Trophoblast cell (in vitro differentiated cells and primary cell): ENCODE measurements around the gene DUSP14.

ENCODE experiments used
- DNase-seq, 2 donors: peaks; one replicate each; pipeline ENCODE4 v3.0.0-alpha.2; 2016
- H2AFZ ChIP-seq: 2 replicates; pipeline ENCODE4 v1.6.1; 2013; ENCODE audit warnings: low read length, moderate library complexity, mild to moderate bottlenecking; ENCODE audit not compliant: insufficient read depth, poor library complexity
- H2AK5ac ChIP-seq: 2 replicates; pipeline ENCODE4 v1.6.1; 2013; ENCODE audit warnings: mild to moderate bottlenecking, low read length
- H2BK120ac ChIP-seq: 2 replicates; pipeline ENCODE4 v1.6.1; 2013; ENCODE audit warnings: low read length, mild to moderate bottlenecking, moderate library complexity; ENCODE audit not compliant: insufficient read depth, poor library complexity
- H2BK12ac ChIP-seq: 2 replicates; pipeline ENCODE4 v1.6.1; 2013; ENCODE audit warnings: mild to moderate bottlenecking, low read length, moderate library complexity
- H2BK5ac ChIP-seq: 2 replicates; pipeline ENCODE4 v1.6.1; 2013; ENCODE audit warnings: low read length, low read depth, moderate library complexity, mild to moderate bottlenecking; ENCODE audit not compliant: poor library complexity
- H3K14ac ChIP-seq: 2 replicates; pipeline ENCODE4 v1.6.1; 2013; ENCODE audit warnings: mild to moderate bottlenecking, low read length
- H3K18ac ChIP-seq: 2 replicates; pipeline ENCODE4 v1.6.1; 2013; ENCODE audit warnings: mild to moderate bottlenecking, low read length
- H3K23ac ChIP-seq: 2 replicates; pipeline ENCODE4 v1.6.1; 2013; ENCODE audit warnings: low read length
- H3K27ac ChIP-seq: 2 replicates; pipeline ENCODE4 v1.5.1; 2013; ENCODE audit warnings: low read depth, mild to moderate bottlenecking, inconsistent platforms, low read length, moderate library complexity
- H3K27me3 ChIP-seq: 2 replicates; pipeline ENCODE4 v1.6.1; 2013; ENCODE audit warnings: inconsistent platforms, mild to moderate bottlenecking, low read length, moderate library complexity; ENCODE audit not compliant: insufficient read depth
- H3K36me3 ChIP-seq, 2 experiments: 1 replicate in 1 of 2; 2 replicates in 1 of 2; pipeline ENCODE4 v1.6.1; 2013; ENCODE audit warnings: low read length in 2 of 2, mild to moderate bottlenecking in 2 of 2, moderate library complexity in 1 of 2; ENCODE audit not compliant: insufficient read depth in 2 of 2, control insufficient read depth in 1 of 2
- H3K4ac ChIP-seq: 2 replicates; pipeline ENCODE4 v1.6.1; 2013; ENCODE audit warnings: low read depth, mild to moderate bottlenecking, low read length, moderate library complexity
- H3K4me1 ChIP-seq, 2 experiments: 1 replicate in 1 of 2; 2 replicates in 1 of 2; pipeline ENCODE4 v1.6.1; 2013; ENCODE audit warnings: low read length in 2 of 2, mild to moderate bottlenecking in 2 of 2, moderate library complexity in 1 of 2; ENCODE audit not compliant: insufficient read depth in 2 of 2, control insufficient read depth in 1 of 2
- H3K4me2 ChIP-seq: 2 replicates; pipeline ENCODE4 v1.6.1; 2013; ENCODE audit warnings: inconsistent platforms, mild to moderate bottlenecking, low read length, moderate library complexity
- H3K4me3 ChIP-seq: 2 replicates; pipeline ENCODE4 v1.5.1; 2013; ENCODE audit warnings: mild to moderate bottlenecking, low read depth, low read length, inconsistent platforms
- H3K79me1 ChIP-seq: one replicate; pipeline ENCODE4 v1.6.1; 2013; ENCODE audit warnings: low read length
- H3K79me2 ChIP-seq: 2 replicates; pipeline ENCODE4 v1.6.1; 2013; ENCODE audit warnings: low read length, mild to moderate bottlenecking; ENCODE audit not compliant: control insufficient read depth, insufficient read depth, poor library complexity
- H3K9ac ChIP-seq: 2 replicates; pipeline ENCODE4 v1.6.1; 2013; ENCODE audit warnings: mild to moderate bottlenecking, low read length
- H3K9me3 ChIP-seq: 2 replicates; pipeline ENCODE4 v1.6.1; 2013; ENCODE audit warnings: low read depth, mild to moderate bottlenecking, control low read depth, inconsistent platforms, low read length; ENCODE audit not compliant: insufficient read depth
- H4K12ac ChIP-seq: 2 replicates; pipeline ENCODE4 v1.6.1; 2013; ENCODE audit warnings: low read depth, mild to moderate bottlenecking, low read length, moderate library complexity
- H4K8ac ChIP-seq: 2 replicates; pipeline ENCODE4 v1.6.1; 2013; ENCODE audit warnings: low read depth, mild to moderate bottlenecking, low read length, moderate library complexity
- H4K91ac ChIP-seq: one replicate; pipeline ENCODE4 v1.6.1; 2013; ENCODE audit warnings: low read depth, mild to moderate bottlenecking, low read length, moderate library complexity
- WGBS: extraction: QIAGEN DNeasy Blood & Tissue Kit; methylation state at CpG from one replicate; pipeline ENCODE4 v1.1.7; 2013; ENCODE audit warnings: missing lambda C conversion rate; ENCODE audit not compliant: insufficient read length, insufficient coverage; ENCODE audit errors: extremely low coverage; 5-methylcytosine and 5-hydroxymethylcytosine counted together

The DUSP14 gene

GRCh38 chr17:37557482-37557881 lies 67.8 kb downstream of the DUSP14 start:
- H3K4me1 ChIP-seq, result no peaks in the 10 kb centered on the region
- H3K23ac ChIP-seq, result no peak overlapping the region
- H4K91ac ChIP-seq, result no peak overlapping the region
- H3K18ac ChIP-seq, result no peak overlapping the region
- no peaks in the 10 kb centered on the region for H3K79me1 ChIP-seq
- no peak overlapping the region for H4K8ac ChIP-seq
- H3K4ac ChIP-seq, result no peak overlapping the region
- H2AK5ac ChIP-seq, result no peak overlapping the region
- H3K27ac ChIP-seq, result no peak overlapping the region
- H3K4me3 ChIP-seq, result no peak overlapping the region
- H2BK5ac ChIP-seq, result no peak overlapping the region
- no peak overlapping the region for H3K9ac ChIP-seq
- no peak for DNase-seq
- H2AFZ ChIP-seq, result no peak overlapping the region
- H3K27me3 ChIP-seq, result no peaks in the 10 kb centered on the region
- H3K79me2 ChIP-seq, result no peaks in the 10 kb centered on the region
- H2BK12ac ChIP-seq, result no peak overlapping the region
- no peak overlapping the region for H2BK120ac ChIP-seq
- WGBS, result no CpG with 5 or more reads among the region's 2 CpGs
- H3K9me3 ChIP-seq, result no peaks in the 10 kb centered on the region
- no peak overlapping the region for H3K14ac ChIP-seq
- peaks cover 21 to 28% of the 10 kb centered on the region in 2 experiments for H3K36me3 ChIP-seq
- no peak overlapping the region for H3K4me2 ChIP-seq
- H4K12ac ChIP-seq, result no peak overlapping the region

DNA sequence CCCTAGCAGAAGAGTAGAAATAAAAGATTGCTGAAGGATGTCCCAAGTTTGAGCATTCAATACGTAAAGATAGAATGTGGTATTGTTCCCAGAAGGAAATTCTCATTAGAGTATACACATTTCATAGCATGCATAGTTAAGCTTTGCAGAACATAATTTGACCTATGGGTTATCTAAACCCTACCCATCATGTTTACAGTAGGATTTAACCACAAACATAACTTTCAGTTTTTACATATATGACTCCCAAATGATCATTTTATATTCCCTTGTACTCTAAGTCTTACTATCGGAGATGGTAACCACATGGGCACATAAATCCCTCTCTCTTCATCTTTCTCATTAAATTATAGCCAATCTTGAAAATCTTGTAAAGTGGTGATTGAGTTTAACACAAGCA lies 68.6 kb downstream of the DUSP14 start:
- Histone ChIP-seq H3K36me3 (peaks cover 21 to 23% of the 10 kb centered on the region in 2 experiments), H2BK12ac (no peak overlapping the region), H3K79me2 (no peaks in the 10 kb centered on the region), H3K4me2 (no peak overlapping the region), H3K27me3 (no peaks in the 10 kb centered on the region), H3K79me1 (no peaks in the 10 kb centered on the region), H2BK120ac (no peak overlapping the region), H3K18ac (no peak overlapping the region), H3K27ac (no peak overlapping the region), H3K4ac (no peak overlapping the region), H2AK5ac (no peak overlapping the region), H4K91ac (no peak overlapping the region), H3K23ac (no peak overlapping the region), H3K4me1 (no peaks in the 10 kb centered on the region), H4K8ac (no peak overlapping the region), H3K14ac (no peak overlapping the region), H3K9me3 (no peaks in the 10 kb centered on the region), H3K4me3 (no peak overlapping the region), H2BK5ac (no peak overlapping the region), H3K9ac (no peak overlapping the region), H4K12ac (no peak overlapping the region), H2AFZ (no peak overlapping the region)
- no peak for DNase-seq
- no CpG with 5 or more reads among the region's 2 CpGs for WGBS

DNA sequence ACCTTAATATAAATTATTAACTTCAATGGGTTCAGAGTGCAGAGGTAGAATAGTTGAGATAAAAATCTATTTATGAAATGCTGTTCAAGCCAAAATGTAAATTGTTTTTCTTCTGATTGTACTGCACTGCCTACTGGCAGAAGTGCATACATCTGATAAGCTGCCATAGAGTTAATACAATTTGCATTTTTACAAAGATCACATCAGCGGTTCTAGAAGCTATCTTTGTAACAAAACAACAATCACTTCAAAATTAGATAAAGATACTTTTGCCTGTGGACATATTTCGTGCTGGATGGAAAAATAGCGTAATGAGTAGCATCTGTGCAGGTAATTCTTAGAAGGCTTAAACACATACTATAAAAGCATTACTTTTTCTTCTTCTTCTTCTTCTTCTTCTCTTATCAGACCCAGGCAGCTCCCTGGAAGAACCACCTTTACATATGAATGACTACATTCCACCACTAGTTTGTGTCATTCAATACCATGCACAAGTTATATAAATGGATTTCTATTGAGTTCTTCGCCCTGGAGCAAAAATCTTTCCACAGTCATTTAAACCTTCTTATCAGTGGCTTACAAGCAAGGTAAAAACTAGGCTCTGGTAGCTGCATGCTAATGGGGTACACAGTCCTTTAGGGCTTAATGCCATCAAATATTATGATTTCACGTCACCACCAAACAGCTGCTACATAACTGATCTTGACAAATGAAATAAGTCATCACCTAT lies 72.5 kb downstream of the DUSP14 start:
- Histone ChIP-seq H3K4me2 (no peak overlapping the region), H4K12ac (no peak overlapping the region), H3K4me1 (no peaks in the 10 kb centered on the region), H3K4ac (no peak overlapping the region), H2BK5ac (no peak overlapping the region), H3K23ac (no peak overlapping the region), H2BK12ac (no peak overlapping the region), H4K8ac (no peak overlapping the region), H3K14ac (no peak overlapping the region), H3K79me1 (no peaks in the 10 kb centered on the region), H3K9me3 (no peaks in the 10 kb centered on the region), H3K27me3 (no peaks in the 10 kb centered on the region), H3K27ac (no peak overlapping the region), H4K91ac (no peak overlapping the region), H3K4me3 (no peak overlapping the region), H2BK120ac (no peak overlapping the region), H2AK5ac (no peak overlapping the region), H3K9ac (no peak overlapping the region), H3K18ac (no peak overlapping the region), H2AFZ (no peak overlapping the region), H3K36me3 (peaks cover 16 to 29% of the 10 kb centered on the region in 2 experiments), H3K79me2 (no peaks in the 10 kb centered on the region)
- WGBS, result no CpG with 5 or more reads among the region's 5 CpGs
- peak in 1 of 2 donors; percentile 54 for DNase-seq
